H1 (cell line): ENCODE measurements around the gene COL20A1. TPM values are rescaled to one million over a fixed set of nuclear protein-coding genes. Genes with fewer than 3 reads are reported as not detected.

ENCODE experiments used
- CREB1 ChIP-seq: IDR thresholded peaks from 2 replicates; pipeline ENCODE4 v1.6.1; 2012; ENCODE audit warnings: inconsistent platforms
- JUN ChIP-seq: IDR thresholded peaks from 2 replicates; pipeline ENCODE4 v1.6.1; 2011; ENCODE audit warnings: low read depth, mild to moderate bottlenecking, improper control_type of control experiment, low read length
- TBP ChIP-seq: IDR thresholded peaks from 2 replicates; pipeline ENCODE4 v1.6.1; 2011; ENCODE audit warnings: low read depth, low read length, improper control_type of control experiment
- polyA plus RNA-seq, 7 experiments: library from polyadenylated mRNA; depleted of rRNA in 3 of 7; stranded (reverse) in 5 of 7; unstranded in 2 of 7; fragments of >200 nt in 5 of 7; fragments of 200-250 nt in 2 of 7; gene quantifications; 1 replicate in 5 of 7; 2 replicates in 1 of 7; 4 replicates in 1 of 7; pipeline versions ENCODE4 v1.2.1 to v1.2.3, GENCODE V29; 2011 to 2013; ENCODE audit warnings: missing spikeins in 2 of 7, mixed read lengths in 2 of 7
- total RNA-seq: library from RNA; stranded (reverse); fragmentation: NEBNext Ultra II Directional; extraction: Animal tissue kit (Norgen Biotek cat#: 25700); gene quantifications from 2 replicates; pipeline ENCODE4 v1.2.1, GENCODE V29; 2021
- TF ChIP-seq, protein P1 (sequence below): IDR thresholded peaks from 2 replicates; pipeline ENCODE4 v1.6.1; 2011; ENCODE audit warnings: low read length, improper control_type of control experiment

The COL20A1 gene
- total and polyA plus RNA-seq, 2 of the 8 experiments (the other 6 are each of a cell fraction or from before 2014, with no cell fraction given): 0.19 to 0.21 TPM

DNA sequence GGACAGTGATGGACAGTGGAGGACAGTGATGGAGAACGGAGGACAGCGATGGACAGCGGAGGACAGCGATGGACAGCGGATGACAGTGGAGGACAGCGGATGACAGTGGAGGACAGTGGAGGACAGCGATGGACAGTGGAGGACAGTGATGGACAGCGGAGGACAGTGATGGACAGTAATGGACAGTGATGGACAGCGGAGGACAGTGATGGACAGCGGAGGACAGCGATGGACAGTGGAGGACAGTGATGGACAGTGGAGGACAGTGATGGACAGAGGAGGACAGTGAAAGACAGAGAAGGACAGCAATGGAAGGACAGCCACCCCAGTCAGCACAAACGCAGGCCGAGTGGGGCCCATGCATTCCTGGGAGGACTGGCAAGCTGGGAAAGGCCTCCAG lies 35.4 kb upstream of the COL20A1 start (continued):
- TF ChIP-seq, protein P1, sequence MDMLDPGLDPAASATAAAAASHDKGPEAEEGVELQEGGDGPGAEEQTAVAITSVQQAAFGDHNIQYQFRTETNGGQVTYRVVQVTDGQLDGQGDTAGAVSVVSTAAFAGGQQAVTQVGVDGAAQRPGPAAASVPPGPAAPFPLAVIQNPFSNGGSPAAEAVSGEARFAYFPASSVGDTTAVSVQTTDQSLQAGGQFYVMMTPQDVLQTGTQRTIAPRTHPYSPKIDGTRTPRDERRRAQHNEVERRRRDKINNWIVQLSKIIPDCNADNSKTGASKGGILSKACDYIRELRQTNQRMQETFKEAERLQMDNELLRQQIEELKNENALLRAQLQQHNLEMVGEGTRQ: no peak
- no peak for TF ChIP-seq CREB1
- no peak for TF ChIP-seq TBP
- TF ChIP-seq JUN: no peak
